Epithelial cell of esophagus (primary cell): ENCODE measurements around the gene MDFI.
A peak's percentile ranks its signal among the peaks of the same experiment; 100 is the strongest.

Source experiments
- DNase-seq: peaks from one replicate; pipeline ENCODE4 v3.0.0; 2010; ENCODE audit warnings: low read depth
- H3K4me3 ChIP-seq: 2 replicates; pipeline ENCODE4 v1.5.1; 2011; ENCODE audit warnings: mild to moderate bottlenecking, low read length, control low read depth
- TF ChIP-seq, protein P1 (sequence below): IDR thresholded peaks from 2 replicates; pipeline ENCODE4 v1.5.1; 2011; ENCODE audit warnings: low read depth, mild to moderate bottlenecking, low read length, control low read depth, inconsistent platforms; ENCODE audit not compliant: insufficient read depth; ENCODE audit errors: missing control alignments

Gene MDFI

DNA sequence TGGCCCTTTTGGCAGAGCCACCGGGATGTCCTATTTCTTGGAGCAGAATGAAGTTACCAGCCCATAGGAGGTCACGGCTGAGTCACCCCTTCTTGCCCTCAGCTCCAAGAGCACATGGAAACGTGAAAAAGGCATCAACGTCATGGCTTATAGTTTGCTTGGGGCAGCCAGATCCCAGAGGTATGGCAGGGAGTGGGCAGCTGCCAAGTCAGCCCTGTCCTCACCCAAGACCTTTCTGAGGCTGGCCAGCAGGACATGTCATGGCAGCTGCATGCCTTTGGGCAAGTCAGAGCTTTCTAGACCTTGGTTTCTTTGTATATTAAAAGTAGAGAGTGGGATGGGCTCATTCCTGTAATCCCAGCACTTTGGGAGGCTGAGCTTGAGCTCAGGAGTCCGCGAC is 8.2 kb upstream of the MDFI start:
- TF ChIP-seq, protein P1, sequence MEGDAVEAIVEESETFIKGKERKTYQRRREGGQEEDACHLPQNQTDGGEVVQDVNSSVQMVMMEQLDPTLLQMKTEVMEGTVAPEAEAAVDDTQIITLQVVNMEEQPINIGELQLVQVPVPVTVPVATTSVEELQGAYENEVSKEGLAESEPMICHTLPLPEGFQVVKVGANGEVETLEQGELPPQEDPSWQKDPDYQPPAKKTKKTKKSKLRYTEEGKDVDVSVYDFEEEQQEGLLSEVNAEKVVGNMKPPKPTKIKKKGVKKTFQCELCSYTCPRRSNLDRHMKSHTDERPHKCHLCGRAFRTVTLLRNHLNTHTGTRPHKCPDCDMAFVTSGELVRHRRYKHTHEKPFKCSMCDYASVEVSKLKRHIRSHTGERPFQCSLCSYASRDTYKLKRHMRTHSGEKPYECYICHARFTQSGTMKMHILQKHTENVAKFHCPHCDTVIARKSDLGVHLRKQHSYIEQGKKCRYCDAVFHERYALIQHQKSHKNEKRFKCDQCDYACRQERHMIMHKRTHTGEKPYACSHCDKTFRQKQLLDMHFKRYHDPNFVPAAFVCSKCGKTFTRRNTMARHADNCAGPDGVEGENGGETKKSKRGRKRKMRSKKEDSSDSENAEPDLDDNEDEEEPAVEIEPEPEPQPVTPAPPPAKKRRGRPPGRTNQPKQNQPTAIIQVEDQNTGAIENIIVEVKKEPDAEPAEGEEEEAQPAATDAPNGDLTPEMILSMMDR = no peak
- no peak for DNase-seq
- H3K4me3 ChIP-seq = no peak overlapping the region

DNA sequence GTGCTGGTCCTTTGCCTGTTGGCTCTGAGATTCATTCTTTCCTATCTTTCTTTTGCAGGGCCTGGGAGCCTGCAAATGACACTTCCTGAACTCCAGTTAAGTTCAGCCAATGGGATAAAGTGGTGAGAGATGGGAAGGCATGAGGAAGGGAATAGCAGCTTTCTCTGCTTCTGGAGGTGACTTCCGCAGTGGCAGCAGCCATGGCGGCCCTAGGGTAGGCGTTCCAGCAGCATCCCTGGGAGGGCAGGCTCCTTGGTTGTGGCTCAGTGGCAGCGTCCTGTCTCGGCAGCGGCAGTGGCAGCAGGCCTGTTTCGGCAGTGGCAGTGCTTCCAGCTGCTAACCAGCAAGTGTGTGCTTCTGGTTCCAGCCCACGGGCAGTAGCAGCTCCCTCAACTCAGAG is 7.3 kb upstream of the MDFI start:
- no peak overlapping the region for H3K4me3 ChIP-seq
- no peak for DNase-seq
- TF ChIP-seq, protein P1 = no peak

DNA sequence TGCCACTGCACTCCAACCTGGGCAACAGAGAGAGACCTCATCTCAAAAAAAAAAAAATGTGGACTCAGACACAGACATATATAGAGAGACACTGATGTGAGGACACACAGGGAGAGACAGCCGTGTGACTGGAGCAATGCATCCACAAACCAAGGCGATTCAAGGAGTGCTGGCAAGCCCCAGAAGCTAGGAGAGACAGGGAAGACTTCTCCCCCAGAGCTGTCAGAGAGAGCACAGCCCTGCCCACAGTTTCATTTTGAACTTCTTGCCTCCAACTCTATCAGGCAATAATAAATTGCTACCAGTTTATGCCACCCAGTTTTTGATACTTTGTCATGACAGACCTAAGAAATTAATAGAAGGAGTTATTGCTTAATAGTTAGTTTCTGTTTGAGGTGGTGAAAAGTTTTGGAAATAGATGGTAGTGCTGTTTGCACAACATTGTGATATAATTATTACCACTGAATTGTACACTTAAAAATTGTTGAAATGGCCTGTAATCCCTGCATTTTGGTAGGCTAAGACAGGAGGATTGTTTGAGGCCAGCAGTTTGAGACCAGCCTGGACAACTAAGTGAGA is 5.1 kb upstream of the MDFI start:
- TF ChIP-seq, protein P1 = no peak
- no peak overlapping the region for H3K4me3 ChIP-seq
- DNase-seq = no peak

DNA sequence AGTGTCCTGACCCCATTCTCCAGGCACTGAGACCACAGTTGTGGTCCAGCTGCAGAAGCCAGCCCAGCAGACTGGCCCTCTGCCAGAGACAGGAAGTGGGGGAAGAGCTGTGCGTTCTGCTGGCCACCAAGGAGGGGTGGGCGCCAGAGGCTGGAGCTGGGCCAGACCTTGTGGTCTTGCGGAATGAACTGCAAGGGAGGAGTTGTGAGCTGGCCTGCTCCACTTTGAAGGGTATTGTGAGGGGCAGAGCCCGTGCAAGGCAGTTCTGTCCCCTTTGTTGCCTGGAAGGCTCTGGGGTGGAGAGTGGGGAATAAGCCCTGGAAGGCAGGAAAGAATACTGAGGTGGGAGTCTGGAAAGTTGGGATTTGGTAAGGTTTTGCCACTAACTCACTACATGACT is 3.6 kb upstream of the MDFI start:
- DNase-seq = no peak
- H3K4me3 ChIP-seq = no peak overlapping the region
- TF ChIP-seq, protein P1 = no peak

DNA sequence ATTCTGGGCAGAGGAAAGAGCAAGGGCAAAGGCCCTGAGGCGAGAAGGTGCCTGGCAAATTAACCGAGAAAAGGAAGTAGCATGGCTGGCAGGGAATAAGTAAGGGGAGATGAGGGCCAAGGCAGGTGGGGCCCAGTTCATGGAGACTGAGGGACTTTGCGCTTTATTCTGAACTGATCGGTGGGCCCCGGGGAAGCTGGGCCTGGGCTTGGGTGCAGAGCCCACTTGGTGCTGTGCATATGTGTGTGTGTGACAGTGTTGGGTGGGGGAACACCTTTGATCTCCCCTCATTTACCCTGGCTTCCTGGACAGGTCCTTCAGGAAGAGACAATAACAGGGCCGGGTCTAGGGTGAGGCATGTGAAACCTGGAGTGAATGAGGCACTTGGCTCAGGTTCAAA is 2.9 kb upstream of the MDFI start:
- no peak overlapping the region for H3K4me3 ChIP-seq
- no peak for DNase-seq
- TF ChIP-seq, protein P1 = no peak

DNA sequence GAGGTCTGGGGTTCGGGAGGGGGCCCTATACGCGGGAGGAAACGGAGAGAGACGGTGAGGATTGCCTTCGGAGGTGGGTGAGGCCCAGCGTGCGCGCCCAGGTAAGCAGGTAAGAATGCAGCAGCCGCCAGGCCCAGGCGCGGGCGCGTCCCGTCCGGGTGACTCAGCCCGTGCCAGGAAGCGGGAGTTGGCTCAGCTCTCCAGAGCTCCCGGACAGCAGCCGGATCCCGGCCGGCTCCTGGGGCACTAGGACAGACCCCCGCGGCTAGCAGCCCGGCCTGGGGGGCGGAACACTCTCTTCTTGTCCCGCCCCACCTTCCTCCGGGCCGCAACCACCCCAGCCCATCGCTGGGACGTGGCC is 1.5 kb upstream of the MDFI start:
- DNase-seq = peak; percentile 95
- TF ChIP-seq, protein P1 = no peak
- H3K4me3 ChIP-seq = peak overlapping the region; percentile 86
